Activated CD4-positive, alpha-beta T cell treated with anti-CD3 and anti-CD28 coated beads, Interleukin-10, Interleukin-2, amounts not matched to agents 100 ng/mL and 50 ng/mL, durations not matched to agents 16 hours and 8 hours (primary cell): ENCODE results near the gene AUNIP.
A peak's percentile ranks its signal among the peaks of the same experiment; 100 is the strongest.

Source experiments
- DNase-seq: peaks from one replicate; pipeline ENCODE4 v3.0.0-alpha.2; 2020

Gene AUNIP, protein sequence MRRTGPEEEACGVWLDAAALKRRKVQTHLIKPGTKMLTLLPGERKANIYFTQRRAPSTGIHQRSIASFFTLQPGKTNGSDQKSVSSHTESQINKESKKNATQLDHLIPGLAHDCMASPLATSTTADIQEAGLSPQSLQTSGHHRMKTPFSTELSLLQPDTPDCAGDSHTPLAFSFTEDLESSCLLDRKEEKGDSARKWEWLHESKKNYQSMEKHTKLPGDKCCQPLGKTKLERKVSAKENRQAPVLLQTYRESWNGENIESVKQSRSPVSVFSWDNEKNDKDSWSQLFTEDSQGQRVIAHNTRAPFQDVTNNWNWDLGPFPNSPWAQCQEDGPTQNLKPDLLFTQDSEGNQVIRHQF

DNA sequence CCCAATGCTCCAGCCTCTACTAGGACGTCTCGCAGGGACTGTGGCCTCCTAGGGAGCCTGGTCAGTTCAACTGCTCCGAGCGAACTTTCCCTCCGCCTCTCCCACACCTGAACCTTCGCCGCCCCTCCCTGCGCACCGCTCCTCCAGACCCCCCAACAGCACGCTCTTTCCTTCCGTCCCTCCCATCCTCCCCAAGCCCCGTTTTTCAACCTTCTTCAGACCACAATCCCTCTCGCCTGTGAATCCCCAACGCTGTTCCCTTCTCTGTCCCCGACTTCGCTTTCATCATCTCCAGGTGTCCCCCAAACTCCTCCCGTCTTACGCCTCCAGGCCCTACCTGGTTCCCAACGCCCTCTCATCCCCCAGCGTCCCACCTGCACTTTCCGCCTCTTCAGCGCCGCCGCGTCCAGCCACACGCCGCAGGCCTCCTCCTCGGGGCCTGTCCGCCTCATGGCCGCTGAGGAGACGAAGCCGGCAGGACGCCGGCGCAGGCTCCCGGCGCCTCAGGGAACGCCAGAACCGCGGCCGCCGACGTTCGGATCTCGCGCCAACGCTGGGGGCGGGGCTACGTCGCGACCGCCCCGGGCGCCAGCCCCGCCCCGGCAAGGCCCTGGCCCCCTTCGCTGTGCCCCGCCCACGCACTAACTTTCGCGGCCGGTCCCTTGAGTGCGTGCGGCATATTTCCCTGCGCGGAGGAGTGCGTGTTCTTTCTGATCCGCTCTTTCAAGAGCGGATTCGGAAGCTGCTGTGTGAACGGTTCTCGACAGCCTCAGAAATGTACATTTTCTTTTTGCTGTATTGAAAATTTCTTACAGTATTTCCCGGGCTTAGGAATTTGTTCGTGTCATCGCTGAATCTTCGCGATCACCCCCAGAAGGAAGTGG, at the start of gene AUNIP:
Gene AUNIP, minus strand, starts transcription at position 552 of the 884 bp plus-strand sequence. Its CDS starts 100 bp downstream, at position 452.
- DNase-seq: peak; percentile 93

DNA sequence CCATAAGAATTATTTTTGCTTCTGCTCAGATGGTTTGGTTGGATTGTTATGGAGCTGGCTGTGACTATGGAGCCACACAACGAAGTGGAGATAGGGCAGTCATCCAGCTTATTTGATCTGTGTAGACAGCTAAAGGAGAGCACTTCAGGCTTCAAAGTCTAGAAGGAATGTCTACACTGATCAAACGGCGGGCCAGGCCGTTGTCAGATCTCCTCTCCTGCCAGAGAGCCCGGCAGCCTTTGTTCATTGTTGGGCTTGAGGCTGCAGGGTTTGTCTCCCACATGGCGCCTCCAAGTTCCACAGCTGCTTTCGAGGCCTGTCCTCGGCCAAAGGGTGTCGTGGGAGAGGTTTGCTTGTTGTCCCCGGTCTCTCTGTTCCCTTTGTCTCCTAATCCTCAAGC, 49.8 kb upstream of the AUNIP start:
- no peak for DNase-seq

DNA sequence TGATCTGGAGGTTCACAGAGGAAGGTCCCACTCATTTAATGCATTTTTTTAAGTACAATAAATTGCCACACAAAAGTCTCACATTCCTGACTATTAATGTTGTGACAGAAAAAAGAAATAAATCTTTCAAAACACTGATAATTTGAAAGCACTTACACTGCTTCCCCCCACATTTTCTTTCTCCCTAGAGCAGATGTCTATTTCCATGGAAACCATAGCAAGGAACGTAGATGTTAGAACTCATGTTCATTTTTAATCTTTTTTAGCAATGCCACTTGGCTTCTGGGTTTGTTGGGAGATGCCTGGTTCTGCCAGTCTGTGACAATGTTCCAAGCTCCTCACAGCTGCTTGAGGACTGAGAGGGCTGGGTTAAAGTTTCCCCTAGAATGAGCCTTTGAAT, 48.9 kb upstream of the AUNIP start:
- DNase-seq: no peak

DNA sequence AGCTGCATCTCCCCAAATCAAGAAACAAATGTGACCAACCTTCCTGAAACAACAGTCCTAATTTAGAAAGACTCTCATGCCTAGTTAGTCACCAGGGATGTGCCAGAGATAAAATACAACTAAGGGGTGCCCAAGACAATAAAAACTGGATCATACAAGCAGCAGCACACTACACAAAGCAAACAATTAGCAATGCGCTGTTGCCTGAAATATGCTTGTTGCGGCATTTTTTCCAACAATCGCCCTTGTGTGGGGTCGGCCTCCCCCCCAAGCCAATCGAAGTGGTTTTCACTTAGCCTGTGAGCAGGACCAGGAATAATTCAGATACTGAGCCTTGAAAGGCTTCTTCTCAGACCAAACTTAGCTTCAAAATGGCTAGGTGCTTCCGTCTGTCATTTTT, 48.3 kb upstream of the AUNIP start:
- no peak for DNase-seq

DNA sequence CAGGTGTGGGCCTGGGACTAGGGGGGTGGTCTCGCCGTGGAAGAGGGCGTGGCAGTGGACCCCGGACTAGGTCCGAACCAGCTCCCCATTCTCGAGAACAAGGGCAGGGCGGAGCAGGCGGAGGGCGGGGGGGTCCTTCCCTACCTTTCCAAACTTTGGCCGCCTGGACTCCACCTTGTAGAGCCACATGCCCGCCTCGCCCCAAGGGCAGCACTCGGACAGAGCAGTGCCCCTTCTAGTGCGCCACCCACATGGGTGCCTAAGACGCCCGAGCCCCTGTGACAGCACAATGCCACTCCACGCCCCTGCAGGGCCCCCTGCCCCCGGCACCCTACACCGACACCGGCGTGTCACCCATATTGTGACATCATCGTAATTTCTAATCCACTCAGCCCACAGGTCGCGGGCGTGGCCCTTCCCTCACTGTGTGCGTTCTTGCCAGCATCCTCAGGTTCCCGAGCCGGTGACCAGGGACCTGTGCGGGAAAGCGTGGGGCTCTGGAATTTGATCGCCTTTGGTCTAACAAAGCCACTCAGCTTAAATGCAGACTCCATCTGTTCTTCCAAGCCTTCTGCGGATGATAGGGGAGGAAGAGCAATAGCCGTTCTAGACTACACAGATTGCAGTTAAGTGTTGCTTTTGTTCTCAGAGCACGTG, 47.5 kb upstream of the AUNIP start:
- DNase-seq: no peak

DNA sequence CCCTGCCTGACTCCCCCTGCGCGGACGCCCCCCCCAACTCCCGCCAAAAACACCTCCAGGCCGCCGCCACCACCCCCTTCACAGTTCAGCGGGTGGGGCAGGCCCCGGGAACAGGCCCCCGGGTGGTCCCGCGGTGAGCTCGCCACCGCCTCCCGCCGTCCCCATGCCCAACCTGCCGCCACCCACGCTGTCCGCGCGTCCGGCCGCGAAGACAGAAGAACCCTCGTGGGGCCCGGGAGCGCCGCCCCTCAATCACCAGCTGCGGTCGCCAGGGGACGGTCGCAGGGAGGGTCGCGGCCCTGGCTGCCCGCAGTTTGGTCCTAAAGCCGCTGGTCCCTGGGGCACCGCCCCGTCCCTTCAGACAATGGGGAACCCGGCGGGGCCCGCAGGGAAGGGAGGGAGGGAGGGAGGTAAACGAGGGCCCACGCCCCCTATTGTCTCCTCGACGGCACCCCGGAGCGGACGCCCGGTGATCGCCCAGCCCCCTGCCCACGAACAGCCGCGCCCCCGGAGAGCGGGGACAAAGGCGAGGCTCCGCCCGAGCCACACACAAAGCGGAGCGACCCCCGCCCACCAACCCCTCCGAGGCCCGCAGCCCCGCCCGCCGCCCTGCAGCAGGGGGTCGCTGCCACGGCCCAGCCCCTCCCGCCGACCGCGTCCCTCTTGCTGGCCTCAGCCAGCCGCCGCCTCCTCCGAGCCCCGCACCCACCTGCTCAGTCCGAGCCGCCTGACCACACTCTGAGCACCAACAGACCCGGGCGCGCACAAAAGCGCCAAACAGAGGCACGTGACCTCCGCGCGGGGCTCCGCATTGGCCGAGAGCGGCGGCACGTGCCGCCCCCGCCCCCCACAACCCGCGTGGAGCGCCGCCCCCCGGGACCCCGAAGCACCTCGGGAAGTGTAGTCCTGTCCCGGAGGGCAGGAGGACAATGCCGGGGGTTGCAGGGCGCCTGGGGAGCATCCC, 46.7 kb upstream of the AUNIP start, which contains the start of gene STMN1:
Gene STMN1, minus strand, starts transcription at position 740 of the 964 bp plus-strand sequence. CDS start 1,743 bp downstream, outside the sequence.
- DNase-seq: peak; percentile 96

DNA sequence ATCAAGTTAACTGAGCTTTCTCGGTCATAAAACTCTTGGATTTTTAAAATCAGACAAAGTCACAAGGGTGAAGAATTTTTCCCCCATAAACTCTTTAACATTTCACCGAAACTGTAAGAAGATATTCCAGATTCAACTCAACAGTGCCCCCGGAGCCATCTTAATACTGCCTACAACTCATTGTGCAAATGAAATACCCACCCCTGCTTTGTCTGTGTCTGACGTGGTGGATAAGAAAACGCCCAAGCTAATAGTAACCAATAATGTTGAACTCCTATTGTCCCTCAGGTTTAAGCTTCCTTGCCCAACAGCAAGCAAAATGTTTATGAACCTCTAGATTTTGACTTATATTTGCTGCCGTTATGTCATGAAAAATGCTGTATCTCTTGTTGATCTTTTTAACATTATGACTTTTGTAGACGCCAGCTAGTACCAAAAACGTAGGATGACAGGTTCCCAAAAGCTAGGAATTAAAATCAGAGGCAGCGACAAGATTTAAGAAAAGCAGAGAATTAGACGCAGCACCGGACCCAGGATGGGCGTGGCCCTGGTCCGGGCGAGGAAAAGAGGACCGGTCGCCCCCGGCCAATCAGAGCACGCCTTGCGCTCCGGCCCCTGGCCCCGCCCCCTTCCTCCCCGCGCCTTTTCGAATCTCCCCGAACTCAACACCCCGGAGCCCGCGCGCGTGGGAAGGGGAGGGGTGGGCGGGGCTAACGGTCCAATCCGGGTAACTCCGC, 45.9 kb upstream of the AUNIP start:
- DNase-seq: peak; percentile 97

DNA sequence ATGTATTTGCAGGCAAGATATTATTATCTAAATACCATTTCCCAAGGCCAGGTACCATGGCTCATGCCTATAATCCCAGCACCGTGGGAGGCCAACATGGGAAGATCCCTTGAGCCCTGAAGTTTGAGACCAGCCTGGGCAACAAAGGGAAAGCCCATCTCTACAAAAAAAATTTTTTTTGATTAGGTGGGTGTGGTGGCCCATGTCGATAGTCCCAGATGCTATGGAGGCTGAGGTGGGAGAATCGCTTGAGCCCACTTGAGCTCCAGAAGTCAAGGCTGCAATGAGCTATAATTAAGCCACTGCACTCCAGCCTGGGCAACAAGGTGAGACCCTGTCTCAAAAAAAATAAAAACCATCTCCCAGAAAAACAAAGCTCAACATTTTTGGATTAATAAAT, 44.7 kb upstream of the AUNIP start:
- DNase-seq: no peak

DNA sequence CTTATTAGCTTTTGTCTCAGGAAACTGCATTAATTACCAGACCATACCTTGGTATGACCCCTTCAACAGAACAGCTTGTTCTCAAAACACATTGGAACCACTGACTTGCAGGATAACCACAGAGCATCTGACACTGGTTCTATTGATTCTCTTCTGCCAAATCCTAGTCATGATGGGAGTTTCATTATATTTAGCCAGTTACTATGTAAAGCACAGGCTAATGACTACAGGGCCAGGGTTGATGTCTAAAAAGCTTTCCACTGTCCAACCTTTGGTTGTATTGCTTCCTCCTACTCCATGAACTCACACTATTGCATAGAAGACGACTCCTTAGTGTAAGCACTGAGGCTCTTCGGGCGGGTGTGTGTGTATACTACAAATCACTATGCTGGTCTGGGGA, 43.2 kb upstream of the AUNIP start:
- DNase-seq: no peak

DNA sequence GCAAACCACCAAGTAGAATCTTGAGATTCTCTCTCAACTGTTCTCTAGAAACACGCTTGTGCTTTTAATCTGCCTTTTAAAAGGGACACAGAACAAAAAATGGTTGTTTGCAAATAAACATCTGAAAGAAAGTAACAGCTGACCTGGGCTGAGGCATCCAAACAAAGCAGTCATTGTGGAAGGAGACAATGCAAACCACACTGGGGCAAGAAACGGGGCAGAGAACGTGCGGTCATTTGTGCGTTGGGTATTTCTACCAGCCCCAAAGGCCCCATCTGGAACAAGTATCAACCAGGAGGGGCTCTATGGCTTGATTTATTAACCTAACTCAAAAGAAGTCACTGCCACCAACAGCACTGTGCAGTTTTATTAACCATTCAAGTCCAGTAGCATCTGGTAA, 41.0 kb upstream of the AUNIP start:
- no peak for DNase-seq

DNA sequence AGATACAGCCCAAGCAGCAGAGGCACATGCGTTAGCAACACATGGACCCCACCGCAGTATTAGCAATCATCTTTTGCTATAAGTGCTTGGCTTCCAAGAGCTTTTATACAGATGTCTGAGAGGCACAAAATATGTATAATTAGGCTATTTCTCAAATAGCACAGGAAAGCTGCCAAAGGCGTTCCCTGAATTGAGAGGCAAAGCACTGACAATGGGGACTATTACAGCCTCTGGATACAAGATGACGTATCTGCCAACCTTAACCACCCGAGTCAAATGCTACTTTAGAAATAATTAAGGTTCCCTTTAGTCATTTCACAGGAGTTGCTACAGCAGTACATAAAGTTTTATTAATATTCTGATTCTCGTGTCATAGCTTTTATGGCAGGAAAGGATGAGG, 40.5 kb upstream of the AUNIP start:
- no peak for DNase-seq

DNA sequence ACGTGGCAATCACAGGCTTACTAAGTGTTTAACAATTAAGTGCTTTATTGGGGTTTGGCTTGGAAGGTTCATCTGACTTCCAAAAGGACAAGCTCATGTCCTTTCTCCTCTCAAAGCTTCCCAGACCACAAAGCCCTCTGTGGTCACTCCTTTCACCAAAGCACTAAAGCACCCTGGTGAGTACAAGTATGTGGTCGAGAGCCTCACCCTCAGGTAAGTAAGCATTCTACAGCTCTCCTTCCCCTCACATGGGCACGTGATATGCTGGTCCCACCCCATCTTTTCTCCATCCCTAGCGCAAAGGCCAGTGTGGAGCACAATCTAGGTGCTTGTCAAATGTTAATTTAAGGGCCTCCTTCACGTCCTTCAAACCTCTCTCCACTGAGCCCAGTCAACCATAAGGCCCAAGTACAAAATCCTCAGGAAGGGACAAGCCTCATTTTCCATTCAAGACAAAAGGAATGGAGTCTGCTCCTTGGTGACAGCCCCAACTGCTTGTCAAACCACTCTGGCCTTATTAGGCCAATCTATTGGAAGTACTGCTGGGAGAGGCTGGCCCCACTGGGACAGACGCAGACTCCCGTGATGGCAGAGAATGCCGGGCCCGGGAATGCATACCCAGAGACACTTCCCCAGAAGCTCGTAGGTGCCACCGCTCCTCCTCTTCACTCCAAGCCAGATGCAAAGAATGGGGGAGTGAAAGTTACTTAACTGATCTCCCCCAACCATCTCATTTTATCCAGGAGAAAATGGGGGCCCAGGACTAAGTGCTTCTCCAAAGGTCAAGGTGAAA, 39.2 kb upstream of the AUNIP start:
- DNase-seq: no peak

DNA sequence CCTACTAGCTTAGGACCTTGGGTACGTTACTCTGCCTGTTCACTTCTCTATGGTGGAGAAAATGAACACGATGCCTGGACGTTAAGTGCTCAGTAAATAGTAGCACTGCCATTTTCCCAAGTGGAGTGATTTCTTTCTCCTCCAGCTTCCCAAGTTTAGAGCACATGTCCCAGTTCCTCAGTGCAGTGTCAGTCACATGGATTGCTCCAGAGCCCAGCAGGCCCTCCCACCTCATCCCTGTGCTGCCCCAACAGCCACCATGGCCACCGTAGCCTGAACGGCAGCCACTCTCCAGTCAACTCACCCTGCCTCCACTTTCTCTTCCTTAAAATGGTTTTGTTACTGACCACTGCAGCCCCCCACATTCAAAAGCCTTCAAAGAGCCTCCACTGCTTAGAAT, 38.5 kb upstream of the AUNIP start:
- DNase-seq: no peak

DNA sequence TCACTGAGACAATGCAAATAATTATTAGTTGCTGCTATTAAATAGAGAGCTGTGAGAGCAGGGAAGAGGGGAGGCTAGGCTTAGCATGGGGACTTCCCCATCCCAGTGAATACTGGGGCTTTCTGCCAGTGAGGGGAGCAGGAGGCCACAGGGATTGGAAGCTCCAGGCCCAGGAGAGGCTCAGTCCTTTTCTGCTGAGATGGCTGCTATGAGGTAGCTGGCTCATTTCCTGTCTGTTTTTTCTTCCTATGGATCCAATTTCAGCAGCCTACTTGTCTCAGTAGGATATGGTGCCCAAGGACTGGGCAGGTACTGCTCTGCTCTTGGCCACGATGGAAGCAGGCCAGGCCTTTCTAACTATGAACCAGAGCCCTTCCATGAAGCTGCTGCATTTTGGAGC, 37.0 kb upstream of the AUNIP start:
- DNase-seq: no peak

DNA sequence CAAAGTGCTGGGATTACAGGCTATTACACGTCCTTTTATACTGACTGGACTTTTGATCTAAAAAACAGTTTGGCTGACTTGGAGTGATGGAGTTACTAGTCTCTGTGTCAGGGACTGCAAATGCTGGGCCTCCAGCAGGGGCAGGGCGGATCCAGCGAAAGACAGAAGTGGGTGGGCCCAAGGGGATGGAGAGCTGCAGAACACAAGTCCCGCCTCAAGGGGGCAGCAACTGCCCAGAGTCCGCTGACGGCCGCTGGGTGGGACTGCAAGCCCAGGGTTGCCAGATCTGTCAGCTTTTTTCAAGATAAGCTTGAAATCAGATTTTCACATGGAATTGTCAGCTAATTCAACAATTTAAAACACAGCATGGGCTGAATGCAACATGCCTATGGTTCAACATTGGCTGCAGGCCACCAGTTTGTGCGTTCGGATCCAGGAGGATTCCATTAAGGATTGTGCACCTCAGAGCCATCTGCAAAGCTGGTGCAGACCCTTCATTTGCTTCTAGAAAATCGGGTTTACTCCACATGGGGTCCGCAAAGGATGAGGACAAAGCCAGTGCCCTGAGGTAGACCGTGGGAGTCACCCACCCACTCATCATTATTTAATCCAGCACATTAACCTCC, 36.2 kb upstream of the AUNIP start:
- peak; percentile 91 for DNase-seq

DNA sequence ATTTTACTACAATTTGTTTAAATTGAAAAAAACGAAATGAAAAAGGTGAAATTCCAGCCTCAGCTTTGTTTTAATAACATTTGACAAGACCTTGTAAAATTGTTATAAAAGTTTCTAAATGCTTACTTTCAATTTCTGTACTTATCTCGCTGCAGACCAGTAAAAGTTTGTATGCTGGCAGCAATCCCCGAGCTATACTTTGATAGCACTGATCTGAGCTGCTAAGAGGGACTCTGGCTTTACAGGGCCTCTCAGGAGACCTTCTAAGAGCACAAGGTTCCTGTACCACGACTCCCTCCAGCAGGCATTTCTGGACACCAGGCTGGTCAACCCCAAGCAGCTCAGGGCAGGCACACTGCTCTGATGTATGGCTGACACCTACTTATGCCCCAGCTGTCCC, 33.9 kb upstream of the AUNIP start:
- DNase-seq: no peak

DNA sequence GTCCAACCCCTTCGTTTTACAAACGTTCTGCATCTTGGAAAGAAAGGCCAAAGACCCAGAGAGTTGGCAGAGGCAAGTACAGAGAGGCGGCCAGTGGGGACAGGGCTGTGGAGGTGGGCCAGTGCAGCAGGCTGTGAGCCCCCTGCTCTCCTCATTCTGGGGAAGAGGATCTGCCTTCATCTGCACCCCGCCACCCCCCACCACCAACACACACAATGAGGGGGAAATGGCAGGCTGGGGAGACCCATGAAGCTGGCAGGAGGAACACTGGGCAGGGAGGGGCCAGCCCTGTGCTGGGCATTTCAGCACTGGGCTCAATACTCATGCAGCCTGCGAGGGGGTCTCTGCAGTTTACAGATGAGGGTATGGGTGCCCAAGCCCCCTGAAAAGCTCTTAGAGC, 32.3 kb upstream of the AUNIP start:
- DNase-seq: no peak

DNA sequence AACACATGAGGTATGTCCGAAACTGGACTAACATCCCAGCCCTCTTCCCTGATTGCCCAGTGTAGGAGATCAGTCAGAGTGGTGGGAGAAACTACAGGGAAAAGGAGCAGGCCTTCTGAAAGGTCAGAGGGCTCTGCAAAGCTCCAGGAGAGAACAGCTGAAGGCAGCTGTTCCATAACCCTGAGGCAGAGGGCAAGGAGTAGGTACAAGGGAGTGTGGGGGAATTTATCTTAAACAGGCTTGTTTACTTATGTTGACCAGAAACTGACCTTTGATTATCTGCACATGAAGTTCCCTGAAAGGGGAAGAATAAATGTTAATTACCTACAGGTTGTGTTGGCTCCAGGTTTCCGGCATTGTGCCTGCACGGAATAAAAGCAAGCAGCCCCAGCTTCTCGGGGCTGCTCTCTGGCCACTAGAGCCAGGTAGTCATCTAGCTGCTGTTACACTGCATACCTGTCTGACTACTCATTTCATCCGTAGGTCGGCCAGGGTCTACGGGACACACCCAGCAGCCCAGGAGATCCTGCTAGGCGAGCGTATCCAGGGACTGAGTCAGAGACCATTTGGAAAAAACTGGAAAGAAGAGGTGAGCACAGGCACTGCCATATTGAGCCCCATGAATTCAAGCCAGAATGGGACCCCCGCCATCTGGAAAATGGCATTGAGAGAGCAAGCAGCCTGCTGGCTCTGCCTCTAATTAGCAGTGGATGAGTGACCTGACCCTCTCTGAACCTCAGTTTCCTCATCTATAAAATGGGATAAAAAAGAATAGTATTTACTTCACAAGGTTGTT, 31.2 kb upstream of the AUNIP start:
- DNase-seq: no peak

DNA sequence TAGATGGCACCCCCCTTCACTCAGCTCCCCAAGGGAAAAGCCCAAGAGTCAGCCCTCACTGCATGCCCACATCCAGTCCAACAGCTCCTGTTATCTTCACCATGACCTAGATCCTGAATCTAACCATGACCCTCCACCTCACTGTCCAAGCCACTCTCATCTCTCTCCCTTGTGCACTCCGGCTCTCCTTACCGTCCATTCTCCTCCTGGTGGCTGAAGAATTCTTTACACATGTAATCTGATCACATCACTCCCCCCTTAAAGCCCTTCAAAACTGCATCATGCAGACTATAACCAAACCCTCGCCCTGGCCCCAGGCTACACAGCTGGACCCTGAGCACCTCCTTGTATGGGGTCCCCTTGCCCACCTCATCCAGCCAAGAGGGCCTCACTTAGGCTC, 30.2 kb upstream of the AUNIP start:
- DNase-seq: no peak
